Esophagus muscularis mucosa (tissue), 4 donors: ENCODE results near the gene QKI. TPM values are rescaled to one million over a fixed set of nuclear protein-coding genes. Genes with fewer than 3 reads are reported as not detected.
"Not testable (repeated sequence)": the region's sequence is repeated elsewhere in the genome, so short reads cannot be mapped to it uniquely, and the experiment has no call there.

Experiments used
- DNase-seq: peaks from one replicate; pipeline ENCODE4 v3.0.0-alpha.2; 2017; ENCODE audit errors: extremely low spot score
- H3K27ac ChIP-seq, 4 donors: fragments of 200-600 bp; sonication (generic); replicated peaks in 1 of 4; 1 replicate in 3 of 4; 2 replicates in 1 of 4; pipeline ENCODE4 v1.5.1; 2016 to 2019; ENCODE audit warnings: mild to moderate bottlenecking in 1 of 4
- H3K27me3 ChIP-seq, 4 donors: fragments of 200-600 bp; sonication (generic); one replicate each; pipeline versions ENCODE4 v1.5.1 to v1.6.0; 2016 to 2019
- H3K36me3 ChIP-seq, 4 donors: fragments of 200-600 bp; sonication (generic); one replicate each; pipeline ENCODE4 v1.5.1; 2016 to 2019
- H3K4me1 ChIP-seq, 4 donors: fragments of 200-600 bp; sonication (generic); one replicate each; pipeline ENCODE4 v1.5.1; 2016 to 2019
- H3K4me3 ChIP-seq, 4 donors: fragments of 200-600 bp; sonication (generic); 1 replicate in 2 of 4; 2 replicates in 2 of 4; pipeline ENCODE4 v1.5.1; 2016 to 2019; ENCODE audit warnings: mild to moderate bottlenecking in 4 of 4, moderate library complexity in 1 of 4
- H3K9me3 ChIP-seq, 4 donors: fragments of 200-600 bp; sonication (generic); 1 replicate in 3 of 4; 2 replicates in 1 of 4; pipeline ENCODE4 v1.5.1; 2016 to 2019
- CTCF ChIP-seq, 3 experiments: fragments of 200-600 bp in 2 of 3; fragments of 450-650 bp in 1 of 3; sonication (generic) in 2 of 3; IDR thresholded peaks; one replicate each; pipeline ENCODE4 v1.5.1; 2017 to 2019; ENCODE audit warnings: antibody characterized with exemption in 3 of 3, mild to moderate bottlenecking in 2 of 3, moderate library complexity in 1 of 3
- EP300 ChIP-seq: sonication (generic); formaldehyde crosslinking; IDR thresholded peaks from one replicate; pipeline ENCODE4 v1.6.1; 2017; ENCODE audit warnings: antibody characterized with exemption
- POLR2A ChIP-seq: fragments of 450-650 bp; IDR thresholded peaks from one replicate; pipeline ENCODE4 v1.6.1; 2017; ENCODE audit warnings: antibody characterized with exemption, moderate library complexity, mild to moderate bottlenecking, low read depth
- POLR2AphosphoS5 ChIP-seq, 2 donors: sonication (generic); formaldehyde crosslinking; IDR thresholded peaks; one replicate each; pipeline ENCODE4 v1.6.1; 2017; ENCODE audit warnings: antibody characterized with exemption in 2 of 2
- WGBS: methylation state at CpG from one replicate; pipeline ENCODE4 v1.1.5; 2018; 5-methylcytosine and 5-hydroxymethylcytosine counted together
- intact Hi-C: fragments of 100-400 bp; cut with DNase I; formaldehyde crosslinking; loops from one replicate; pipeline ENCODE4 v1.15.1; 2023
- total RNA-seq, 4 donors: library from RNA; depleted of rRNA; stranded (reverse); fragments of >200 nt; gene quantifications; one replicate each; pipeline versions ENCODE4 v1.1.0 to v1.2.1, GENCODE V29; 2016

The QKI gene
- total RNA-seq, 4 donors from 2014 or later: 176 to 290 (median 237) TPM

- H3K36me3 ChIP-seq: no peaks in the 10 kb centered on the region
- peaks cover 8 to 29% (median 25%) of the 10 kb centered on the region in 4 donors for H3K4me1 ChIP-seq
- WGBS: 82% methylated on average over 3 of the region's 3 CpGs
- no peak for TF ChIP-seq CTCF (IDR thresholded peaks at IDR 0.05)
- peak in 1 of 2 donors; percentile 6 for TF ChIP-seq POLR2AphosphoS5 (IDR thresholded peaks at IDR 0.05)
- peaks cover 0 to 12% (median 7%) of the 10 kb centered on the region in 4 donors for H3K9me3 ChIP-seq
- H3K27ac ChIP-seq: no peak overlapping the region
- no peaks in the 10 kb centered on the region for H3K27me3 ChIP-seq
- no peak for DNase-seq
- intact Hi-C loops: no loop called here
- H3K4me3 ChIP-seq: no peak overlapping the region
These were observed 52.4 kb downstream of the QKI start for GRCh38 chr6:163466839-163467390.

- no peak for DNase-seq
- intact Hi-C loops: no loop called here
- 71% methylated on average over 3 of the region's 3 CpGs for WGBS
- Histone ChIP-seq H3K9me3 (peaks cover 0 to 12% (median 7%) of the 10 kb centered on the region in 4 donors), H3K36me3 (no peaks in the 10 kb centered on the region), H3K27ac (no peak overlapping the region), H3K27me3 (no peaks in the 10 kb centered on the region), H3K4me1 (peaks cover 3 to 26% (median 23%) of the 10 kb centered on the region in 4 donors), H3K4me3 (no peak overlapping the region)
- TF ChIP-seq POLR2AphosphoS5 (IDR thresholded peaks at IDR 0.05) (no peak), CTCF (IDR thresholded peaks at IDR 0.05) (no peak), POLR2A (no peak), EP300 (no peak)
These were observed 54.2 kb downstream of the QKI start for GRCh38 chr6:163468738-163469137.

DNA sequence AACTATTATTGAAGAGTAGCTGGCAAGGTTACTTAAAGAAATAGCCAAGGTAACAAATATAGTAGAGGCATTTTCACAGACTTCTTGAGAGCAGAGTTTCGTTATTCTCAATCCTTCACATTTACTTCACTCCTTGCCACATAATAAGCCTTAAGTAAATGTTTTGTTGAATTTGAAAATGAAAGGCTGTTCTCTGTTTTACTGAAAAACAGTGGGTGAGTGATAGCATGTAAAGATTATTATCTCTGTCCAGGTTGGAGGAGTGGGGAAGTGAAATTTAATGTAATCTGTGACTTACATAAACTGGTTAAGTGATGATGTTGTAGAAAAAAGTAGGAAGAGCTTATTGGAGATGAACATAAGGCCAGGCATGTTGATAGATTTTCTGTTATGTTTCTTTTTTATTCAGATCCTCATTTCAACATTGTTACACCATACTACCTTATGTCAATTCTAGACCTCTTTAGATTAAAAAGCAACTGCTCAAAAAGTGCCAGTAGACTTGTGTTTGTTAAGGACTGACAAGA lies 55.0 kb downstream of the QKI start:
- 77% methylated on average over 1 of the region's 1 CpG for WGBS
- intact Hi-C loops: no loop called here
- H3K9me3 ChIP-seq: peaks cover 0 to 12% (median 7%) of the 10 kb centered on the region in 4 donors
- TF ChIP-seq POLR2AphosphoS5 (IDR thresholded peaks at IDR 0.05) (no peak), POLR2A (no peak), CTCF (IDR thresholded peaks at IDR 0.05) (no peak), EP300 (no peak)
- no peaks in the 10 kb centered on the region for H3K36me3 ChIP-seq
- DNase-seq: no peak
- no peaks in the 10 kb centered on the region for H3K27me3 ChIP-seq
- no peak overlapping the region for H3K4me3 ChIP-seq
- H3K4me1 ChIP-seq: peaks cover 3 to 26% (median 22%) of the 10 kb centered on the region in 4 donors
- no peak overlapping the region for H3K27ac ChIP-seq

DNA sequence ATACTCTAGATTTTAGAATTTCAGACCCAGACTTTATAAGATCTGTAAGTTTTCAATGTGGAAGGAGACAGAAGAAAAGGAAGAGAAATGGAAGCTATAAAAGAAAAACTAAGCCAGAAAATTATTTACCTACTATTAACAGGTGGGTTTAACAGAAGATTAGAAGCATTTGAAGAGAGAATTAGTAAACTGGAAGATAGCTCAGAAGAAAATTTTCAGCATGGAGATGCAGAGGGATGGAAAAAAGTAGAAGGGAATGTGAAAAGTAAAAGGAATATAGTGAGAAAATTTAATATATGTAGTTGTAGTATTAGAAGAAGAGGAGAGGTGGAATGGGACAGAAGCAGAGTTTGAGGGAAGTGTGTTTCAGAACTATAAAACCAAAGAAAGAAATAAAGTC lies 56.1 kb downstream of the QKI start:
- Histone ChIP-seq H3K36me3 (no peaks in the 10 kb centered on the region), H3K4me1 (peaks cover 3 to 33% (median 20%) of the 10 kb centered on the region in 4 donors), H3K9me3 (peaks cover 0 to 12% (median 7%) of the 10 kb centered on the region in 4 donors), H3K27ac (no peak overlapping the region), H3K27me3 (no peaks in the 10 kb centered on the region), H3K4me3 (no peak overlapping the region)
- intact Hi-C loops: no loop called here
- TF ChIP-seq POLR2AphosphoS5 (IDR thresholded peaks at IDR 0.05) (no peak), CTCF (IDR thresholded peaks at IDR 0.05) (no peak), EP300 (no peak), POLR2A (no peak)
- DNase-seq: no peak

DNA sequence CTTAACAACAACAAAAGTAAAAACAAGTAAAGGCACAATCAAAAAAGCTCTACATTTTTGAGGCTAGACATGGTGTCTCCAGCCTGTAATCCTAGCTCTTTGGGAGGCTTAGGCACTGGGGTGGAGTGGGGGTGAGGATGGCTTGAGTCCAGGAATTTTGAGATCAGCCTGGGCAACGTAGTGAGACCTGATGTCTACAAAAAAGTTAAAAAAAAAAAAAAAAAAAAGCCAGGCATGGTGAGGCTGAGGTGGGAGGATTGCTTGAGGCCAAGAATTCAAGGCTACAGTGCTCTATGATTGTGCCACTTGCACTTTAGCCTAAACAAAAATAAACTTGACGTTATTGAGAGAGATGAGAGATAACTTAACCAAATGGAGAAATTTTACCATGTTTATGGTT lies 60.1 kb downstream of the QKI start:
- Histone ChIP-seq H3K4me3 (no peak overlapping the region), H3K27ac (no peak overlapping the region), H3K9me3 (peaks cover 0 to 12% (median 7%) of the 10 kb centered on the region in 4 donors), H3K27me3 (no peaks in the 10 kb centered on the region), H3K4me1 (peaks cover 0 to 25% (median 11%) of the 10 kb centered on the region in 4 donors), H3K36me3 (peaks cover 0 to 12% (median 8%) of the 10 kb centered on the region in 4 donors)
- intact Hi-C loops: no loop called here
- no peak for TF ChIP-seq EP300
- TF ChIP-seq CTCF (IDR thresholded peaks at IDR 0.05): no peak
- no peak for TF ChIP-seq POLR2A
- no peak for TF ChIP-seq POLR2AphosphoS5 (IDR thresholded peaks at IDR 0.05)
- no peak for DNase-seq
- WGBS: 79% methylated on average over 2 of the region's 2 CpGs

DNA sequence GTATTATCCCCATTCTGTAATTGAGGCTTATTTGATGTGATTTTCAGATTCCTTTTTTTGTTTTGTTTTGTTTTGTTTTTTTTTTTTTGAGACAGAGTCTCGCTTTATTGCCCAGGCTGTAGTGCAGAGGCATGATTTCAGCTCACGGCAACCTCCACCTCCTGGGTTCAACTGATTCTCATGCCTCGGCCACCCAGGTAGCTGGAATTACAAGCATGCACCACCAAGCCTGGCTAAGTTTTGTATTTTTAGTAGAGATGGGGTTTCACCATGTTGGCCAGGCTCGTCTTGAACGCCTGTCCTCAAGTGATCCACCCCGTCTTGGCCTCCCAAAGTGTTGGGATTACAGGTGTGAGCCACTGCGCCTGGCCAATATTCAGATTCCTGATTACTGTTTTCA lies 62.4 kb downstream of the QKI start:
- H3K4me1 ChIP-seq: peaks cover 6 to 30% (median 11%) of the 10 kb centered on the region in 4 donors
- intact Hi-C loops, H3K27ac ChIP-seq, H3K27me3 ChIP-seq, H3K9me3 ChIP-seq, H3K4me3 ChIP-seq, DNase-seq: not testable (repeated sequence)
- WGBS: 90% methylated on average over 7 of the region's 7 CpGs
- H3K36me3 ChIP-seq: peaks cover 0 to 34% (median 12%) of the 10 kb centered on the region in 4 donors
